NT2/D1 (cell line): ENCODE measurements around the gene AHCYL2.

ENCODE experiments used
- DNase-seq: peaks from one replicate; pipeline ENCODE4 v3.0.0-alpha.2; 2011; ENCODE audit warnings: low read depth, low spot score
- H3K27me3 ChIP-seq: 2 replicates; pipeline ENCODE4 v1.6.0; 2011; ENCODE audit warnings: mild to moderate bottlenecking; ENCODE audit not compliant: insufficient read length, insufficient read depth
- H3K36me3 ChIP-seq: 2 replicates; pipeline ENCODE4 v1.6.1; 2011; ENCODE audit warnings: mild to moderate bottlenecking, low read length, mixed read lengths; ENCODE audit not compliant: insufficient read depth, insufficient read length
- H3K4me1 ChIP-seq: 2 replicates; pipeline ENCODE4 v1.5.1; 2011; ENCODE audit not compliant: insufficient read depth, insufficient read length
- H3K4me3 ChIP-seq: 2 replicates; pipeline ENCODE4 v1.5.1; 2011; ENCODE audit warnings: low read depth; ENCODE audit not compliant: insufficient read length
- H3K9ac ChIP-seq: 2 replicates; pipeline ENCODE4 v1.6.0; 2011; ENCODE audit warnings: low read depth; ENCODE audit not compliant: insufficient read length
- H3K9me3 ChIP-seq: 2 replicates; pipeline ENCODE4 v1.5.1; 2011; ENCODE audit warnings: mild to moderate bottlenecking, low read length; ENCODE audit not compliant: insufficient read depth
- SUZ12 ChIP-seq: IDR thresholded peaks from 2 replicates; pipeline ENCODE4 v1.6.1; 2011; ENCODE audit not compliant: insufficient read length, insufficient read depth; ENCODE audit errors: extremely low read depth
- YY1 ChIP-seq: IDR thresholded peaks from 2 replicates; pipeline ENCODE4 v1.6.1; 2011; ENCODE audit not compliant: insufficient read length, insufficient read depth
- ZNF274 ChIP-seq: IDR thresholded peaks from 2 replicates; pipeline ENCODE4 v1.6.1; 2011; ENCODE audit warnings: mild to moderate bottlenecking, low read depth, low read length

The AHCYL2 gene

GRCh38 chr7:129255800-129256199, 31.0 kb downstream of the AHCYL2 start:
- Histone ChIP-seq H3K27me3 (no peaks in the 10 kb centered on the region), H3K4me1 (no peaks in the 10 kb centered on the region), H3K9me3 (no peaks in the 10 kb centered on the region), H3K36me3 (no peaks in the 10 kb centered on the region), H3K4me3 (no peak overlapping the region), H3K9ac (no peak overlapping the region)
- DNase-seq, result no peak
- TF ChIP-seq SUZ12 (no peak), YY1 (no peak), ZNF274 (no peak)

- Histone ChIP-seq H3K27me3 (no peaks in the 10 kb centered on the region), H3K4me3 (no peak overlapping the region), H3K9me3 (no peaks in the 10 kb centered on the region), H3K9ac (no peak overlapping the region), H3K4me1 (no peaks in the 10 kb centered on the region), H3K36me3 (no peaks in the 10 kb centered on the region)
- TF ChIP-seq SUZ12 (no peak), YY1 (no peak), ZNF274 (no peak)
- DNase-seq, result no peak
Observed at GRCh38 chr7:129256221-129256620, 31.4 kb downstream of the AHCYL2 start.

GRCh38 chr7:129257168-129257567, 32.3 kb downstream of the AHCYL2 start:
- DNase-seq, result no peak
- Histone ChIP-seq H3K27me3 (no peaks in the 10 kb centered on the region), H3K9me3 (no peaks in the 10 kb centered on the region), H3K9ac (no peak overlapping the region), H3K4me3 (no peak overlapping the region), H3K4me1 (no peaks in the 10 kb centered on the region), H3K36me3 (no peaks in the 10 kb centered on the region)
- TF ChIP-seq YY1 (no peak), ZNF274 (no peak), SUZ12 (no peak)

- H3K9ac ChIP-seq, result no peak overlapping the region
- TF ChIP-seq SUZ12 (no peak), YY1 (no peak), ZNF274 (no peak)
- peak; percentile 89 for DNase-seq
Observed at GRCh38 chr7:129258649-129259389, 34.0 kb downstream of the AHCYL2 start.

GRCh38 chr7:129262324-129262723, 37.5 kb downstream of the AHCYL2 start:
- Histone ChIP-seq H3K4me1 (no peaks in the 10 kb centered on the region), H3K9me3 (no peaks in the 10 kb centered on the region), H3K4me3 (no peak overlapping the region), H3K9ac (no peak overlapping the region), H3K36me3 (no peaks in the 10 kb centered on the region), H3K27me3 (no peaks in the 10 kb centered on the region)
- DNase-seq, result no peak
- TF ChIP-seq SUZ12 (no peak), YY1 (no peak), ZNF274 (no peak)

More at GRCh38 chr7:129258649-129259389, 34.0 kb downstream of the AHCYL2 start:
- H3K9me3 ChIP-seq, result no peaks in the 10 kb centered on the region
- no peaks in the 10 kb centered on the region for H3K36me3 ChIP-seq
- no peak overlapping the region for H3K4me3 ChIP-seq
- no peaks in the 10 kb centered on the region for H3K27me3 ChIP-seq
- H3K4me1 ChIP-seq, result no peaks in the 10 kb centered on the region

- H3K4me3 ChIP-seq, result no peak overlapping the region
- DNase-seq, result no peak
- H3K9ac ChIP-seq, result no peak overlapping the region
Observed at GRCh38 chr7:129263168-129263567, 38.3 kb downstream of the AHCYL2 start.

GRCh38 chr7:129264534-129264933, 39.7 kb downstream of the AHCYL2 start:
- Histone ChIP-seq H3K9me3 (no peaks in the 10 kb centered on the region), H3K4me3 (no peak overlapping the region), H3K27me3 (no peaks in the 10 kb centered on the region), H3K36me3 (no peaks in the 10 kb centered on the region), H3K9ac (no peak overlapping the region), H3K4me1 (no peaks in the 10 kb centered on the region)
- TF ChIP-seq SUZ12 (no peak), ZNF274 (no peak), YY1 (no peak)
- no peak for DNase-seq

More at GRCh38 chr7:129263168-129263567, 38.3 kb downstream of the AHCYL2 start:
- Histone ChIP-seq H3K9me3 (no peaks in the 10 kb centered on the region), H3K4me1 (no peaks in the 10 kb centered on the region), H3K36me3 (no peaks in the 10 kb centered on the region), H3K27me3 (no peaks in the 10 kb centered on the region)
- TF ChIP-seq ZNF274 (no peak), YY1 (no peak), SUZ12 (no peak)
